Spleen (tissue), 11 donors: ENCODE data around the gene ZNF639. TPM values are rescaled to one million over a fixed set of nuclear protein-coding genes. Genes with fewer than 3 reads are reported as not detected.

ENCODE experiments used
- DNase-seq: peaks from one replicate; pipeline ENCODE4 v3.0.0-alpha.2; 2020
- H3K27ac ChIP-seq, 8 donors: fragments of 200-600 bp; sonication (generic) in 7 of 8; 1 replicate in 4 of 8; 2 replicates in 4 of 8; pipeline versions ENCODE4 v1.5.0 to v1.8.0; 2016 to 2021; ENCODE audit warnings: inconsistent platforms in 4 of 8, mild to moderate bottlenecking in 4 of 8, moderate library complexity in 1 of 8
- H3K27me3 ChIP-seq, 7 donors: fragments of 200-600 bp; sonication (generic) in 6 of 7; replicated peaks in 1 of 7; 1 replicate in 4 of 7; 2 replicates in 3 of 7; pipeline versions ENCODE4 v1.5.0 to v1.8.0; 2016 to 2021; ENCODE audit warnings: inconsistent platforms in 3 of 7, mild to moderate bottlenecking in 1 of 7
- H3K36me3 ChIP-seq, 6 donors: fragments of 200-600 bp; sonication (generic) in 5 of 6; 1 replicate in 4 of 6; 2 replicates in 2 of 6; pipeline versions ENCODE4 v1.5.0 to v1.8.0; 2016 to 2021; ENCODE audit warnings: inconsistent platforms in 2 of 6
- H3K4me1 ChIP-seq, 6 donors: fragments of 200-600 bp; sonication (generic) in 5 of 6; 1 replicate in 3 of 6; 2 replicates in 3 of 6; pipeline versions ENCODE4 v1.5.0 to v1.8.0; 2016 to 2021; ENCODE audit warnings: inconsistent platforms in 3 of 6
- H3K4me3 ChIP-seq, 8 donors: fragments of 200-600 bp; sonication (generic) in 7 of 8; 1 replicate in 4 of 8; 2 replicates in 4 of 8; pipeline versions ENCODE4 v1.5.0 to v1.8.0; 2016 to 2021; ENCODE audit warnings: inconsistent platforms in 4 of 8, mild to moderate bottlenecking in 4 of 8, moderate library complexity in 2 of 8
- H3K9me3 ChIP-seq, 8 donors: fragments of 200-600 bp; sonication (generic) in 7 of 8; 1 replicate in 4 of 8; 2 replicates in 4 of 8; pipeline versions ENCODE4 v1.5.0 to v1.8.0; 2016 to 2021; ENCODE audit warnings: inconsistent platforms in 4 of 8
- CTCF ChIP-seq, 11 experiments: fragments of 200-600 bp in 7 of 11; fragments of 450-650 bp in 4 of 11; sonication (generic) in 4 of 11; IDR thresholded peaks in 8 of 11; conservative IDR thresholded peaks in 3 of 11; 1 replicate in 7 of 11; 2 replicates in 4 of 11; pipeline versions ENCODE4 v1.4.0 to v1.8.0; 2016 to 2021; ENCODE audit warnings: antibody characterized with exemption in 11 of 11, inconsistent platforms in 4 of 11, mild to moderate bottlenecking in 1 of 11
- POLR2A ChIP-seq, 3 donors: fragments of 450-650 bp; IDR thresholded peaks; one replicate each; pipeline ENCODE4 v1.5.1; 2017; ENCODE audit warnings: antibody characterized with exemption in 3 of 3, mild to moderate bottlenecking in 1 of 3
- POLR2AphosphoS5 ChIP-seq, 3 donors: sonication (generic); formaldehyde crosslinking; IDR thresholded peaks; one replicate each; pipeline ENCODE4 v1.5.1; 2017; ENCODE audit warnings: antibody characterized with exemption in 3 of 3
- WGBS, 5 donors: extraction: QIAGEN DNeasy Blood & Tissue Kit in 3 of 5; methylation state at CpG; one replicate each; pipeline versions ENCODE4 v1.1.5 to v1.1.7; 2013 to 2018; 5-methylcytosine and 5-hydroxymethylcytosine counted together
- intact Hi-C: fragments of 100-400 bp; cut with DNase I; formaldehyde crosslinking; loops from one replicate; pipeline ENCODE4 v1.15.0; 2023; ENCODE audit warnings: low total_unique reads
- polyA plus RNA-seq, 3 donors: library from polyadenylated mRNA; stranded (reverse); fragments of 200-250 nt; gene quantifications; one replicate each; pipeline ENCODE4 v1.2.1, GENCODE V29; 2013
- total RNA-seq, 7 donors: library from RNA; depleted of rRNA in 3 of 7; stranded (reverse); fragments of >200 nt in 3 of 7; fragmentation: NEBNext Ultra II Directional in 4 of 7; extraction: Animal tissue kit (Norgen Biotek cat#: 25700) in 4 of 7; gene quantifications; one replicate each; pipeline versions ENCODE4 v1.1.0 to v1.2.1, GENCODE V29; 2016 to 2021
- donor health status: healthy with polysubstance abuse.
- donor health status: DM: no; HTN: no; CAD: no; lungs with moderate emphysema.
- donor health status: DM: no; HTN: no; CAD: no.
- donor health status: Bipolar disorder and iron deficiency.
- donor health status: healthy.
- donor health status: DM: no; HTN: no; CAD: no.
- donor health status: DM: yes; HTN: yes; CAD: no.

Gene ZNF639
- total and polyA plus RNA-seq, 10 donors: 18.6 to 68.2 (median 29.8) TPM

GRCh38 chr3:179355996-179356395, 33.2 kb downstream of the ZNF639 start:
- intact Hi-C loops: no loop called here
- Histone ChIP-seq H3K27ac (no peak overlapping the region), H3K4me1 (peaks cover 0 to 17% (median 1%) of the 10 kb centered on the region in 6 donors), H3K9me3 (no peaks in the 10 kb centered on the region), H3K27me3 (no peaks in the 10 kb centered on the region), H3K4me3 (no peak overlapping the region), H3K36me3 (peaks cover 0 to 100% (median 94%) of the 10 kb centered on the region in 6 donors)
- 92 to 100% (median 96%) methylated on average over 1 of the region's 1 CpG for WGBS, 5 donors
- DNase-seq: no peak
- TF ChIP-seq POLR2A (IDR thresholded peaks at IDR 0.05): no peak
- TF ChIP-seq CTCF (IDR thresholded peaks at IDR 0.05 in 8 of 11, conservative IDR thresholded peaks at IDR 0.05 in 3 of 11): no peak
- TF ChIP-seq POLR2AphosphoS5 (IDR thresholded peaks at IDR 0.05): no peak

- H3K4me3 ChIP-seq: no peak overlapping the region
- peaks cover 0 to 100% (median 93%) of the 10 kb centered on the region in 6 donors for H3K36me3 ChIP-seq
- H3K27me3 ChIP-seq: no peaks in the 10 kb centered on the region
- H3K27ac ChIP-seq: no peak overlapping the region
- no peak for DNase-seq
- no peaks in the 10 kb centered on the region for H3K4me1 ChIP-seq
- no peaks in the 10 kb centered on the region for H3K9me3 ChIP-seq
- WGBS, 5 donors: 95 to 98% (median 97%) methylated on average over 5 of the region's 5 CpGs
- intact Hi-C loops: no loop called here
- TF ChIP-seq POLR2A (IDR thresholded peaks at IDR 0.05): no peak
- no peak for TF ChIP-seq POLR2AphosphoS5 (IDR thresholded peaks at IDR 0.05)
- TF ChIP-seq CTCF (IDR thresholded peaks at IDR 0.05 in 8 of 11, conservative IDR thresholded peaks at IDR 0.05 in 3 of 11): no peak
Measured at GRCh38 chr3:179363332-179363731, 40.5 kb downstream of the ZNF639 start.

GRCh38 chr3:179369621-179370020, 46.8 kb downstream of the ZNF639 start:
- WGBS, 5 donors: 91 to 100% (median 94%) methylated on average over 1 of the region's 1 CpG
- Histone ChIP-seq H3K9me3 (no peaks in the 10 kb centered on the region), H3K27ac (no peak overlapping the region), H3K4me3 (no peak overlapping the region), H3K27me3 (no peaks in the 10 kb centered on the region), H3K4me1 (no peaks in the 10 kb centered on the region), H3K36me3 (peaks cover 0 to 96% (median 61%) of the 10 kb centered on the region in 6 donors)
- DNase-seq: no peak
- intact Hi-C loops: no loop called here
- TF ChIP-seq POLR2AphosphoS5 (IDR thresholded peaks at IDR 0.05) (no peak), POLR2A (IDR thresholded peaks at IDR 0.05) (no peak), CTCF (IDR thresholded peaks at IDR 0.05 in 8 of 11, conservative IDR thresholded peaks at IDR 0.05 in 3 of 11) (no peak)

GRCh38 chr3:179373938-179374337, 51.1 kb downstream of the ZNF639 start:
- H3K27me3 ChIP-seq: no peaks in the 10 kb centered on the region
- H3K4me3 ChIP-seq: no peak overlapping the region
- H3K4me1 ChIP-seq: no peaks in the 10 kb centered on the region
- no peak for DNase-seq
- TF ChIP-seq CTCF (IDR thresholded peaks at IDR 0.05 in 8 of 11, conservative IDR thresholded peaks at IDR 0.05 in 3 of 11) (no peak), POLR2A (IDR thresholded peaks at IDR 0.05) (no peak), POLR2AphosphoS5 (IDR thresholded peaks at IDR 0.05) (no peak)
- peaks cover 3 to 96% (median 52%) of the 10 kb centered on the region in 6 donors for H3K36me3 ChIP-seq
- H3K9me3 ChIP-seq: no peaks in the 10 kb centered on the region
- intact Hi-C loops: no loop called here
- WGBS, 5 donors: 95 to 100% (median 95%) methylated on average over 6 of the region's 6 CpGs
- no peak overlapping the region for H3K27ac ChIP-seq
